H1 (cell line): Measurements from ENCODE around the gene RPS5. TPM values are rescaled to one million over a fixed set of nuclear protein-coding genes. Genes with fewer than 3 reads are reported as not detected.

ENCODE experiments used
- ATF2 ChIP-seq: IDR thresholded peaks from 2 replicates; pipeline ENCODE4 v1.6.1; 2012; ENCODE audit warnings: low read length, inconsistent platforms
- CEBPB ChIP-seq: IDR thresholded peaks from 2 replicates; pipeline ENCODE4 v1.6.1; 2012; ENCODE audit warnings: low read depth, low read length
- CHD7 ChIP-seq: fragments of 300-600 bp; sonication (generic); IDR thresholded peaks from 2 replicates; pipeline ENCODE4 v1.7.1; 2012; ENCODE audit warnings: low read length, moderate library complexity, mild to moderate bottlenecking, inconsistent platforms; ENCODE audit not compliant: insufficient replicate concordance
- CTBP2 ChIP-seq: IDR thresholded peaks from 2 replicates; pipeline ENCODE4 v1.7.0; 2011; ENCODE audit warnings: borderline replicate concordance, mild to moderate bottlenecking, moderate library complexity, mixed read lengths, low read length; ENCODE audit not compliant: insufficient read depth, insufficient read length
- SAP30 ChIP-seq: fragments of 300-600 bp; sonication (generic); IDR thresholded peaks from 2 replicates; pipeline ENCODE4 v1.7.1; 2012; ENCODE audit warnings: low read length, moderate library complexity, mild to moderate bottlenecking, inconsistent platforms; ENCODE audit not compliant: insufficient read depth, insufficient replicate concordance
- SP4 ChIP-seq: IDR thresholded peaks from 2 replicates; pipeline ENCODE4 v1.6.1; 2012; ENCODE audit warnings: low read length, inconsistent platforms
- TAF1 ChIP-seq: IDR thresholded peaks from 2 replicates; pipeline ENCODE4 v1.6.1; 2011; ENCODE audit warnings: mild to moderate bottlenecking, low read depth, low read length
- polyA plus RNA-seq, 7 experiments: library from polyadenylated mRNA; depleted of rRNA in 3 of 7; stranded (reverse) in 5 of 7; unstranded in 2 of 7; fragments of >200 nt in 5 of 7; fragments of 200-250 nt in 2 of 7; gene quantifications; 1 replicate in 5 of 7; 2 replicates in 1 of 7; 4 replicates in 1 of 7; pipeline versions ENCODE4 v1.2.1 to v1.2.3, GENCODE V29; 2011 to 2013; ENCODE audit warnings: missing spikeins in 2 of 7, mixed read lengths in 2 of 7
- total RNA-seq: library from RNA; stranded (reverse); fragmentation: NEBNext Ultra II Directional; extraction: Animal tissue kit (Norgen Biotek cat#: 25700); gene quantifications from 2 replicates; pipeline ENCODE4 v1.2.1, GENCODE V29; 2021

RPS5 gene
- total and polyA plus RNA-seq, 2 of the 8 experiments (the other 6 are each of a cell fraction or from before 2014, with no cell fraction given): 1,557 to 5,731 TPM

- TF ChIP-seq TAF1 (peak; percentile 52; the same call in 1 of the 2 replicates), CHD7 (no peak), SAP30 (no peak), CEBPB (no peak), CTBP2 (no peak), ATF2 (no peak), SP4 (no peak)
Observed at GRCh38 chr19:58346961-58347929, 39.8 kb upstream of the RPS5 start (continued).
